H9 (cell line): Measurements from ENCODE around the gene MST1R. TPM values are rescaled to one million over a fixed set of nuclear protein-coding genes. Genes with fewer than 3 reads are reported as not detected.

Source experiments
- DNase-seq: peaks from one replicate; pipeline ENCODE4 v3.0.0-alpha.2; 2017
- H2AFZ ChIP-seq: one replicate; pipeline ENCODE4 v1.6.1; 2013; ENCODE audit warnings: mild to moderate bottlenecking, low read length, control low read depth, moderate library complexity
- H2AK5ac ChIP-seq: 2 replicates; pipeline ENCODE4 v1.6.1; 2013; ENCODE audit warnings: low read length, control low read depth, mixed read lengths; ENCODE audit not compliant: insufficient read length
- H2BK120ac ChIP-seq: one replicate; pipeline ENCODE4 v1.6.1; 2013; ENCODE audit warnings: low read depth, mild to moderate bottlenecking, low read length, control low read depth, inconsistent platforms; ENCODE audit not compliant: poor library complexity, severe bottlenecking
- H2BK12ac ChIP-seq: 2 replicates; pipeline ENCODE4 v1.6.1; 2013; ENCODE audit warnings: low read length, control low read depth, mixed read lengths, low read depth; ENCODE audit not compliant: insufficient read length
- H2BK15ac ChIP-seq: 2 replicates; pipeline ENCODE4 v1.6.1; 2013; ENCODE audit warnings: low read depth, low read length, control low read depth
- H2BK20ac ChIP-seq: one replicate; pipeline ENCODE4 v1.6.1; 2013; ENCODE audit warnings: low read depth, mild to moderate bottlenecking, low read length, control low read depth, inconsistent platforms; ENCODE audit not compliant: poor library complexity, severe bottlenecking
- H2BK5ac ChIP-seq: 2 replicates; pipeline ENCODE4 v1.6.1; 2013; ENCODE audit warnings: low read length, control low read depth, mixed read lengths; ENCODE audit not compliant: insufficient read length
- H3K14ac ChIP-seq: 2 replicates; pipeline ENCODE4 v1.6.1; 2013; ENCODE audit warnings: low read length, control low read depth; ENCODE audit not compliant: insufficient read depth
- H3K18ac ChIP-seq: 2 replicates; pipeline ENCODE4 v1.6.1; 2013; ENCODE audit warnings: low read depth, mild to moderate bottlenecking, mixed read lengths, low read length, control low read depth; ENCODE audit not compliant: insufficient read length
- H3K23ac ChIP-seq: 2 replicates; pipeline ENCODE4 v1.6.1; 2013; ENCODE audit warnings: low read length, control low read depth, mixed read lengths, low read depth; ENCODE audit not compliant: insufficient read length
- H3K23me2 ChIP-seq: 2 replicates; pipeline ENCODE4 v1.6.1; 2013; ENCODE audit warnings: low read depth, mild to moderate bottlenecking, mixed read lengths, low read length, control low read depth; ENCODE audit not compliant: insufficient read length, poor library complexity, severe bottlenecking
- H3K27ac ChIP-seq: 2 replicates; pipeline ENCODE4 v1.5.1; 2013; ENCODE audit warnings: low read length, control low read depth, mixed read lengths, low read depth; ENCODE audit not compliant: insufficient read length
- H3K27me3 ChIP-seq: 2 replicates; pipeline ENCODE4 v1.6.1; 2013; ENCODE audit warnings: low read length, control low read depth, inconsistent platforms; ENCODE audit not compliant: insufficient read depth
- H3K4ac ChIP-seq: 2 replicates; pipeline ENCODE4 v1.6.1; 2013; ENCODE audit warnings: low read depth, mild to moderate bottlenecking, control low read depth, inconsistent platforms, low read length, moderate library complexity
- H3K4me1 ChIP-seq: 2 replicates; pipeline ENCODE4 v1.6.1; 2013; ENCODE audit warnings: low read length, control low read depth, inconsistent platforms; ENCODE audit not compliant: insufficient read depth
- H3K4me2 ChIP-seq: 2 replicates; pipeline ENCODE4 v1.6.1; 2013; ENCODE audit warnings: low read length, control low read depth, mixed read lengths; ENCODE audit not compliant: insufficient read length, insufficient read depth
- H3K56ac ChIP-seq: 2 replicates; pipeline ENCODE4 v1.6.1; 2013; ENCODE audit warnings: low read depth, mild to moderate bottlenecking, mixed read lengths, low read length, control low read depth; ENCODE audit not compliant: insufficient read length
- H3K79me1 ChIP-seq: 2 replicates; pipeline ENCODE4 v1.6.1; 2013; ENCODE audit warnings: low read depth, mild to moderate bottlenecking, moderate library complexity, low read length, control low read depth, inconsistent platforms; ENCODE audit not compliant: insufficient read depth, poor library complexity, severe bottlenecking
- H3K79me2 ChIP-seq: 2 replicates; pipeline ENCODE4 v1.6.1; 2013; ENCODE audit warnings: low read length, control low read depth, inconsistent platforms; ENCODE audit not compliant: insufficient read depth
- H3K9ac ChIP-seq: 2 replicates; pipeline ENCODE4 v1.6.1; 2013; ENCODE audit warnings: low read length, control low read depth, mixed read lengths; ENCODE audit not compliant: insufficient read length; ENCODE audit errors: extremely low read depth
- H3K9me3 ChIP-seq: one replicate; pipeline ENCODE4 v1.6.1; 2013; ENCODE audit warnings: low read depth, low read length, inconsistent platforms; ENCODE audit not compliant: control insufficient read depth
- H3T11ph ChIP-seq: one replicate; pipeline ENCODE4 v1.6.1; 2013; ENCODE audit warnings: mild to moderate bottlenecking, low read length, control low read depth, inconsistent platforms
- H4K20me1 ChIP-seq: one replicate; pipeline ENCODE4 v1.6.1; 2013; ENCODE audit not compliant: control insufficient read depth, insufficient read length, insufficient read depth
- H4K5ac ChIP-seq: 2 replicates; pipeline ENCODE4 v1.6.1; 2013; ENCODE audit warnings: low read depth, mild to moderate bottlenecking, mixed read lengths, low read length, control low read depth; ENCODE audit not compliant: insufficient read length
- H4K8ac ChIP-seq: replicated peaks from 2 replicates; pipeline ENCODE4 v1.6.1; 2013; ENCODE audit warnings: low read length, control low read depth, mixed read lengths, low read depth; ENCODE audit not compliant: insufficient read length
- H4K91ac ChIP-seq: 2 replicates; pipeline ENCODE4 v1.6.1; 2013; ENCODE audit warnings: low read depth, mild to moderate bottlenecking, moderate library complexity, mixed read lengths, low read length, control low read depth; ENCODE audit not compliant: insufficient read length
- H3K27ac Mint-ChIP-seq, 3 experiments: 2 replicates in 2 of 3; 3 replicates in 1 of 3; pipeline ENCODE4 v1.8.0; 2020 to 2021; ENCODE audit warnings: mixed read lengths in 3 of 3, mild to moderate bottlenecking in 1 of 3, moderate library complexity in 1 of 3
- H3K27me3 Mint-ChIP-seq: 2 replicates; pipeline ENCODE4 v1.8.0; 2021; ENCODE audit warnings: low read depth, mild to moderate bottlenecking, moderate library complexity, mixed read lengths
- H3K36me3 Mint-ChIP-seq, 3 experiments: 2 replicates in 2 of 3; 3 replicates in 1 of 3; pipeline ENCODE4 v1.8.0; 2020 to 2021; ENCODE audit warnings: low read depth in 3 of 3, mixed read lengths in 3 of 3; ENCODE audit not compliant: insufficient read depth in 1 of 3
- H3K4me1 Mint-ChIP-seq, 2 experiments: 2 replicates each; pipeline ENCODE4 v1.8.0; 2020; ENCODE audit warnings: mixed read lengths in 2 of 2
- H3K4me3 Mint-ChIP-seq, 2 experiments: 2 replicates in 1 of 2; 3 replicates in 1 of 2; pipeline ENCODE4 v1.8.0; 2020 to 2021; ENCODE audit warnings: mild to moderate bottlenecking in 2 of 2, mixed read lengths in 2 of 2, moderate library complexity in 1 of 2
- H3K9me3 Mint-ChIP-seq, 2 experiments: 2 replicates in 1 of 2; 3 replicates in 1 of 2; pipeline ENCODE4 v1.8.0; 2020; ENCODE audit warnings: mild to moderate bottlenecking in 2 of 2, mixed read lengths in 2 of 2, moderate library complexity in 1 of 2
- CTCF ChIP-seq: fragments of 200-600 bp; sonication (generic); conservative IDR thresholded peaks from 3 replicates; pipeline ENCODE4 v1.8.0; 2021; ENCODE audit warnings: antibody characterized with exemption, mild to moderate bottlenecking
- WGBS: extraction: QIAGEN DNeasy Blood & Tissue Kit; methylation state at CpG from one replicate; pipeline ENCODE4 v1.1.7; 2013; ENCODE audit warnings: missing lambda C conversion rate, low lambda C conversion rate, mixed read lengths; ENCODE audit not compliant: insufficient read length; ENCODE audit errors: extremely low coverage; 5-methylcytosine and 5-hydroxymethylcytosine counted together
- total RNA-seq: library from RNA; stranded (reverse); gene quantifications from 2 replicates; pipeline ENCODE4 v1.2.1, GENCODE V29; 2021

MST1R gene
- total RNA-seq, 1 experiment from 2014 or later: 4.9 TPM

- Histone ChIP-seq H3K27ac (no peak overlapping the region), H4K20me1 (peaks cover 5% of the 10 kb centered on the region), H3K4me2 (no peak overlapping the region)
Measured at GRCh38 chr3:49900491-49901153, 3.1 kb downstream of the MST1R start.

More at GRCh38 chr3:49900491-49901153, 3.1 kb downstream of the MST1R start:
- H3K27ac Mint-ChIP-seq: no peak overlapping the region
- Histone ChIP-seq H2BK12ac (no peak overlapping the region), H2BK15ac (no peak overlapping the region), H2AFZ (no peak overlapping the region), H3T11ph (no peak overlapping the region), H3K23me2 (no peaks in the 10 kb centered on the region), H4K5ac (no peak overlapping the region), H2BK20ac (no peak overlapping the region), H3K9me3 (no peaks in the 10 kb centered on the region), H3K14ac (no peak overlapping the region; the same call in 1 of the 2 replicates), H4K91ac (no peak overlapping the region), H2AK5ac (no peak overlapping the region), H3K56ac (no peak overlapping the region), H3K18ac (no peak overlapping the region), H2BK120ac (no peak overlapping the region), H4K8ac (no peak overlapping the region), H3K79me1 (no peaks in the 10 kb centered on the region), H3K79me2 (no peaks in the 10 kb centered on the region), H3K4me1 (peaks cover 2% of the 10 kb centered on the region; the same call in 1 of the 2 replicates), H3K9ac (no peak overlapping the region), H3K4ac (no peak overlapping the region), H3K27me3 (no peaks in the 10 kb centered on the region), H2BK5ac (no peak overlapping the region), H3K23ac (no peak overlapping the region)
- H3K36me3 Mint-ChIP-seq: no peaks in the 10 kb centered on the region; a peak in 1 of 7 replicates
- no peak overlapping the region for H3K4me3 Mint-ChIP-seq
- peaks cover 9 to 20% of the 10 kb centered on the region in 2 experiments for H3K4me1 Mint-ChIP-seq
- H3K27me3 Mint-ChIP-seq: no peaks in the 10 kb centered on the region
- peak; percentile 59 for DNase-seq
- no peaks in the 10 kb centered on the region; a peak in 1 of 5 replicates for H3K9me3 Mint-ChIP-seq
- no CpG with 5 or more reads among the region's 8 CpGs for WGBS
- no peak for TF ChIP-seq CTCF
